ENCODE data around the gene SNX18.
A peak's percentile ranks its signal among the peaks of the same experiment; 100 is the strongest.
"Not testable (repeated sequence)": the region's sequence is repeated elsewhere in the genome, so short reads cannot be mapped to it uniquely, and the experiment has no call there.

Gene SNX18, protein sequence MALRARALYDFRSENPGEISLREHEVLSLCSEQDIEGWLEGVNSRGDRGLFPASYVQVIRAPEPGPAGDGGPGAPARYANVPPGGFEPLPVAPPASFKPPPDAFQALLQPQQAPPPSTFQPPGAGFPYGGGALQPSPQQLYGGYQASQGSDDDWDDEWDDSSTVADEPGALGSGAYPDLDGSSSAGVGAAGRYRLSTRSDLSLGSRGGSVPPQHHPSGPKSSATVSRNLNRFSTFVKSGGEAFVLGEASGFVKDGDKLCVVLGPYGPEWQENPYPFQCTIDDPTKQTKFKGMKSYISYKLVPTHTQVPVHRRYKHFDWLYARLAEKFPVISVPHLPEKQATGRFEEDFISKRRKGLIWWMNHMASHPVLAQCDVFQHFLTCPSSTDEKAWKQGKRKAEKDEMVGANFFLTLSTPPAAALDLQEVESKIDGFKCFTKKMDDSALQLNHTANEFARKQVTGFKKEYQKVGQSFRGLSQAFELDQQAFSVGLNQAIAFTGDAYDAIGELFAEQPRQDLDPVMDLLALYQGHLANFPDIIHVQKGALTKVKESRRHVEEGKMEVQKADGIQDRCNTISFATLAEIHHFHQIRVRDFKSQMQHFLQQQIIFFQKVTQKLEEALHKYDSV

DNA sequence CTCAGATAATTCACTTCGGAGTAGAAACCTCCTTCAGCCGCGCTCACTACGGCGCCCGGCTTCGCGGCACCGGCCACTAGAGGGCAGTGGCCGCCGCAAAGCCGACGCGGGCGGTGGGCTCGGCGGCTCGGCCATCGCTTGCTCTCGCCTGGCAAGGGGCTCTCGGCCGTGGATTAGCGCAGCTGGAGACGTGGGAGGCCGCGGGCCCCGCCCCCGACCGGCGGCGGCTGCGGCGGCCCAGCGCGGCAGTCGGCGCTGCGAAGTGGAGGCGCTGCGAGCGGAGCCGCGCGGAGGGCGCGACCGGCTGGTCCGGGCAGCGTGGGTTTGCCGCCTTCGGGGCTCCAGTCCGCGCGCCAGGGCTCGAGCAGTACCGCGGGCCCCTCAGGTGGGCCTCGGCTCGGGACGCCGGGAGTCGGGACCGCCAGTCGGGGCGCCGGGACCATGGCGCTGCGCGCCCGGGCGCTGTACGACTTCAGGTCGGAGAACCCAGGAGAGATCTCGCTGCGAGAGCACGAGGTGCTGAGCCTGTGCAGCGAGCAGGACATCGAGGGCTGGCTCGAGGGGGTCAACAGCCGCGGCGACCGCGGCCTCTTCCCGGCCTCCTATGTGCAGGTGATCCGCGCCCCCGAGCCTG lies at the start of gene SNX18:
TSS of gene SNX18 (plus strand) at position 248 of the 634 bp plus-strand sequence. CDS start at position 442, 194 bp downstream.
- DNase-seq: peak; percentile 89
- in situ Hi-C loops (cut with MboI; ENCODE audit: low pct_unique_long_range_greater_than_20kb, low sequenced_read_pairs): loop anchor here (25.0 kb wide), 1 partner anchor 345 kb away; no protein-coding TSS in a partner anchor

DNA sequence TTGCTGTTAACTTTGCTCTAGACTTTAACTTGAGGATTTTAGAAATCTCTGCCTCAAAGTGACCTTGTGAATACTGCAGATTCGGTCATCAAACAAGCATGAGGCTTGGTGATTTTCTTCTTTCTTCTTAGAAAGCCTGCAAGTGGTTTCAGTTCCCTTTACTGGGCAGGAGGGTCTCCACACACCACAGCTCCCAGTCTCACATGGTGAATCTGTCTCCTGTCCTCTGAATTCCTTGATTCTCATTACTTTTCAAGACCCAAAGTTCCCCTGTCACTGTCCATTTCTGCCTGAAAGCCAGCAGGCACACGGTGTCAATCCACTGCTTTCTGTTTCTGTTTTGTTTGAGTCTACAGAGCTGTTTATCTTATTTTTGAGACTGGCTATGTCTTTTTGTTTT lies 47.9 kb upstream of the SNX18 start:
- DNase-seq: peak; percentile 8
- in situ Hi-C loops (cut with MboI; ENCODE audit: low pct_unique_long_range_greater_than_20kb, low sequenced_read_pairs): no loop called here

DNA sequence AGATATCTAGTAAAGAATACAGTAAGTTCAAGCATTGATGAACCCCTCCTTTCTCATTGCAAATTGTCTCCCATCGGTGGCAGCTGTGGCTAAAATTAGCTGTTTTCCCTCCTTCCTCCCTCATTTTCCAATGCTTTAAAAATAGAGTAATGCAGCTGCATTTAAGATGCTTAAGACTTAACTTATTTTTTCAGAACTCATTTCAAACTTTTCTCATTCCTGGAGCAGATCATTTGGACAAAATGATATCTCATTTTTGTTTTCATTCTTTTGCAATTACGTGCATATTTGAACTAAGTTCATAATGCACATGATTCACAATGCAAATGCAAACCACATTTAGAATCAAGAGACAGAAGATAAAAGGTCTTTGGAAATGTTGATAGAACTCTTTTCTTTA lies 47.4 kb upstream of the SNX18 start:
- in situ Hi-C loops (cut with MboI; ENCODE audit: low pct_unique_long_range_greater_than_20kb, low sequenced_read_pairs): no loop called here
- DNase-seq: no peak

DNA sequence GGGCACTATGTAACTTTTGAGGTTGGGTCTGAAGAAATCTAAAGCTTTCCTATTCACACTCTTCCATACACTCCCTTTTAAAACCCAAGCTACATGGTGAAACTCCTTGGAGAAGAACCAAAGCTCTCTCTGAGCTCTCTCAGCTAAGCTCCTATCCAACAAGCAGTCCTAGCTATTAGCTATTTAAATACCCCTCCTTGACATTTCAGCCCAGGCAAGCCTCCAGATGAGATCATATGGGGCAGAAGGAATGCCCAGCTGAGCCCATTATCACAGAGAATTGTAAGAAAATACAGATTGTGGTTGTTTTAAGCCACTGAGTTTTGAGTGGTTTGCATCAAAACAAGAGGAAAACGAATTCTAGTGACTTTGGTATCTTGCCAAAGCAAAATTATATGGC lies 46.9 kb upstream of the SNX18 start:
- in situ Hi-C loops (cut with MboI; ENCODE audit: low pct_unique_long_range_greater_than_20kb, low sequenced_read_pairs): no loop called here
- no peak for DNase-seq

DNA sequence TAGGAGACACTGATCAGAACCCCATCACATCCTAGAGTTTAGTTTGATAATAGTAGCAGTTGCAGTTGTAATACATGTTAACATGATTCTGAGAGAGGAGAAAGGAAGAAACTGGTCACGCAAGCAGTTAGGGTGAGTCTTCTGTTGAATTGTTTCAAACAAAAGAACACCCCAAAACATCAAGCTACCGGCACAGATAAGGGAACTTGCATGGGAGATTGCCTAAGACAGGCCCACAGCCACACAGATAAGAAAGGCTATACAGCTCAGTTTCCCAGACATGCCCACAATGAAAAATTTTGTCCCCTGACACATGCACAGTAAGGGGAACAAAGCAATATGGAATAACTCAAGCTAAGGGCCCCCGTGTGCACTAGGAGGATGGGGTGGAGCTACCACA lies 46.2 kb upstream of the SNX18 start:
- no peak for DNase-seq
- in situ Hi-C loops (cut with MboI; ENCODE audit: low pct_unique_long_range_greater_than_20kb, low sequenced_read_pairs): no loop called here

DNA sequence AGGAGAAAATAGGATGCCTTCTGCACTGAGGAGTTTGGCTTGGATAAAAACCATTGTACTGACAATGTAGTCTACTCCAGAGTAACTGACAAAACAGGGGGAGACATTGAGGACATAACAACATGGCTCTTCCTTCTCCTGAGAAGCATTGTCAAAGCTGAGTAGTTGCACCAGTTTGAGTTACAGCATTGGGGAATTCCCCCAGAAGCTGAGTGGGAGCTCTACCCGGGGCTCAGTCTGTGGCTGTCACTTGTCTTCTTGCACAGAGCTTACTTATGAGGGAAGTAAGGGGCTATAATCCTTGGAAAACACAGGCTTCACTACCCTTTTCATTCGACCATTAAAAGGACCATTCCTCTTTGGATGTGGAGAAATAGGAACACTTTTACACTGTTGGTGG lies 40.9 kb upstream of the SNX18 start:
- DNase-seq: no peak
- in situ Hi-C loops (cut with MboI; ENCODE audit: low pct_unique_long_range_greater_than_20kb, low sequenced_read_pairs): no loop called here

DNA sequence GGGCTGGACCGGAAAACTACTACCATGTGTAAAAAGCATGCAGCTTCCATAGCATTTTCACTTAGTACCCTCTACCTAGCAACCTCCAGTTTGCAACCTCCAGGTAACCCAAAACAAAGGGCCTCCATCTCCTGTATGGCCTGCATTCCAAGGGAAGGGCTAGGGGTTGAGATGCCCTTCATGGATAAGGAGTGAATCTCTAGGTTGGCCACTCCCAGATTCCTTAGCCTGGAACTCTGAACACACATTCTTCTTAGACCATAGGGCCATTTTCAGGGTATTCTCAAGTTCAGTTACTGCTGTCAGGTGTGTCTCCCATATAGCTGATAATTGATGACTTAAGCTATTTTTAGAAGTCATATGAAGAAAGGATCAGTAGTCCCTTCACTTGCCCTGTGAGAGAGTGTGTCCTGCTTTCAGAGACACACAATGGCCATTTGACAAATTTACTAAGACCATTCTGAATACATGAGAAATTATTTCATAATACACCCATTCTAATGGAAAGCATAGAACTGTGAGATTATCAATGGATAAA lies 39.5 kb upstream of the SNX18 start:
- in situ Hi-C loops (cut with MboI; ENCODE audit: low pct_unique_long_range_greater_than_20kb, low sequenced_read_pairs): no loop called here
- DNase-seq: no peak

DNA sequence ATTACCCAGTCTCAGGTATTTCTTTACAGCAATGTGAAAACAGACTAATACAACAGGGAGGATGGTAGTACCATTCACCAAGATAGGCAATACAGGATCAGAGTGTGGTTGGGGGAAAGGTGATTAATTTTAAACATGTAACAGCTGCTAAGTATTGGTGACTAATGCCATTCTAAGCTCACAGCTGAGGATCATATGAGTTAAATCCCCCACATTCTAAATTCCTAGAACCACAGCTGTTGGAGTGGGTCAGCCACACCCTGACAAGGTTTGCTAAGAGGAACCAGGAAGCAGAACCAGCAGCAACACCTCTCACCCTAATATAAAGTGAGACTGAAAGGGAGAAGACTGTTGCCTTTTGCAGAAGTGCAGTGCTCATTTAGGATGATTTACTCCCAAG lies 37.3 kb upstream of the SNX18 start:
- DNase-seq: no peak
- in situ Hi-C loops (cut with MboI; ENCODE audit: low pct_unique_long_range_greater_than_20kb, low sequenced_read_pairs): no loop called here

DNA sequence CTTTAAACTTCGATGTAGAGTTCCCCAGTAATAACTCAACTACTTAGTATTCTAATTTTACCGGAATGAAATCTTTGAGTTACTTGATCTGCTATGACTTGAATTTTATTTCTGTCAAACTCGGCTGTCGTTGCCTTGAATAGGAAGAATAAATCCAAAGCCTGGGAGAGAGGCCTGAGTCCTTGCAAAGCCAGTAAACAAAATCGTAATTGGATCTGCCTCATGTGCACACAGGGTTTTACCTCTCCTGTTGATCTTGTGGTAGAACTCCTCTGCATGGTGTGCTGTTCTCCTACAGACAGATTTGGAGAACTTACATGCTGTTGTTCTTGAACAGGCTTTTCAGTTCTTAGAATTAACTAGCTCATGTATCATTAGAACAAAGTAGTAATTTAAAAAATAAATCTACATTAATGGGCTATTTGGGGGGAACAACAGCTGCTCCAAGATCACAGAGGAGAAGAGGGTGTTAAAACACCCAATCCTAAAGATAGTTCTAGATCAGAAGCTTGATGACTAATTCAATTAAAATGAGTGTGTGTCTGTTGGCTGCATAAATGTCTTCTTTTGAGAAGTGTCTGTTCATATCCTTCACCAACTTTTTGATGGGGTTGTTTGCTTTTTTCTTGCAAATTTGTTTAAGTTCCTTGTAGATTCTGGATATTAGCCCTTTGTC lies 33.2 kb upstream of the SNX18 start:
- DNase-seq: no peak
- in situ Hi-C loops (cut with MboI; ENCODE audit: low pct_unique_long_range_greater_than_20kb, low sequenced_read_pairs): no loop called here

DNA sequence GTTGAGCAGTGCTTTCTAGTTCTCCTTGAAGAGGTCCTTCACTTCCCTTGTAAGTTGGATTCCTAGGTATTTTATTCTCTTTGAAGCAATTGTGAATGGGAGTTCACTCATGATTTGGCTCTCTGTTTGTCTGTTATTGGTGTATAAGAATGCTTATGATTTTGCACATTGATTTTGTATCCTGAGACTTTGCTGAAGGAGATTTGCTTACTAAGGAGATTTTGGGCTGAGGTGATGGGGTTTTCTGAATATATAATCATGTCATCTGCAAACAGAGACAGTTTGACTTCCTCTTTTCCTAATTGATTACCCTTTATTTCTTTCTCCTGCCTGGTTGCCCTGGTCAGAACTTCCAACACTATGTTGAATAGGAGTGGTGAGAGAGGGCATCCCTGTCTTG lies 31.9 kb upstream of the SNX18 start:
- in situ Hi-C loops (cut with MboI; ENCODE audit: low pct_unique_long_range_greater_than_20kb, low sequenced_read_pairs); DNase-seq: not testable (repeated sequence)

DNA sequence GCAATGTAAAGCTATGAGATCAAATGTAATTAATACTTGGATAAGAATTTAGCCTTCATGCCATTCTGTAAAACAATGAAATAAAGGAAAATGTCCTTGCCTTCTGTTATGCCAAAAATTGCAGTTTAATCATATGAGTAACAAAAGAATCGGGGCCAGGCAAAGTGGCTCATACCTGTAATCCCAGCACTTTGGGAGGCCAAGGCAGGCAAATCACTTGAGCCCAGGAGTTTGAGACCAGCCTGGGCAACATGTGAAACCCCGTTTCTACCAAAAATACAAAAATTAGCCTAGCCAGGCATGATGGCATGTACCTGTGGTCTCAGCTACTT lies 27.9 kb upstream of the SNX18 start:
- in situ Hi-C loops (cut with MboI; ENCODE audit: low pct_unique_long_range_greater_than_20kb, low sequenced_read_pairs): not testable (repeated sequence)

DNA sequence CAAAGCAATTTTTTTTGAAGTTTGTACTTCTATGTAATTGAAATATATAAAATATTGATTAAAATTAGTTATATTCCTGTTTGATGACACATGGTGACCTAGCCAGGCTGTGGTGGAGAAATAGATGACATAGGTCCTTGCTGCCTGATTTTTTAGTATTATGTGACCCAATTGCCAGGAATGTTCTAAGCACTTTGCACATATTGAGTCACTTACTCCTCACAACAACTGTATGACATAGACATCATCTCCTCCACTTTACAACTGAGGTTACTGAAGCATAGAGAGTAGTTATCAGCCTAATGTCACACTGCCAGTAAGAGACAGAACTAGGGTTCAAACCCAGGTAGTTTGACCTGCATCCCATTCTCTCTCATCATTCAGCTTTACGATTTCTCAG lies 26.2 kb upstream of the SNX18 start:
- in situ Hi-C loops (cut with MboI; ENCODE audit: low pct_unique_long_range_greater_than_20kb, low sequenced_read_pairs): no loop called here
- no peak for DNase-seq

More for the DNA sequence above, 27.9 kb upstream of the SNX18 start:
- DNase-seq: not testable (repeated sequence)

DNA sequence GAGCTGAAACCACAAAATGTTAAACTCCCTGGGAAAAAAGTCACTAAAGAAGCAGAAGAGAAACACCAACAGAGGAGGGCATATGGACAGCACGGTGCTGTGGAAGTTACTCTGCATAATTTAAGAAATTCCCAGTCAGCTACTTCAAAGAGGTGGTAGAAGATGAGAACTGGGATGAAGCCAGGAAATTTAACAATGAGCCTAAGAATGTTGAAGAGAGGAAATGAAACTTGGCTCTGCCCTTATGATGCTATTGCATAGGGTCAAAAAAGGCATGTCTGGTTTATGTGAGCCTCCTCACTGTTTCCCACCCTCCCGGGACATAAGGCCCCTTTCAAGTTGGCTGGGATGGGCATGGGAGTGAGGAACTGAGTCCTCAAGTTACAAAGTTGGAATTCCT lies 25.4 kb upstream of the SNX18 start:
- in situ Hi-C loops (cut with MboI; ENCODE audit: low pct_unique_long_range_greater_than_20kb, low sequenced_read_pairs): no loop called here
- no peak for DNase-seq

DNA sequence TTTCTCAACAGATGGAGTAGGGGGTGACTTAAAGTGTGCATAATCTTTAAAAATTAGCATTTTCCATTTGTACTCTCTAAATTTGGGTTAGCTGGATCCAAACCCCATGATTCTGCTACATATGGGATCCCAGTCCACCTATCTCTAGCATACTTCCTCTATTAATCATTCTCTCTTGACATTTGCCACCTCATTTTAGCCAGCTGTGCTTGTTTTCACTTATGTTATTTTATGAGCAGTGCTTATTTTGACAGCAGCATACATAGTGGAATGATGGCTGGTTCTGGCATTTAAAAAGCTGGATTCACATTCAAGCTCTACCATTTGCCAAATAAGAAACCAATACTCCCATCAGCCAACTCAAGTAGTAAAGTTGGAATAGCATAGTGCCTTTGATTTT lies 22.5 kb upstream of the SNX18 start:
- in situ Hi-C loops (cut with MboI; ENCODE audit: low pct_unique_long_range_greater_than_20kb, low sequenced_read_pairs): no loop called here
- DNase-seq: no peak

DNA sequence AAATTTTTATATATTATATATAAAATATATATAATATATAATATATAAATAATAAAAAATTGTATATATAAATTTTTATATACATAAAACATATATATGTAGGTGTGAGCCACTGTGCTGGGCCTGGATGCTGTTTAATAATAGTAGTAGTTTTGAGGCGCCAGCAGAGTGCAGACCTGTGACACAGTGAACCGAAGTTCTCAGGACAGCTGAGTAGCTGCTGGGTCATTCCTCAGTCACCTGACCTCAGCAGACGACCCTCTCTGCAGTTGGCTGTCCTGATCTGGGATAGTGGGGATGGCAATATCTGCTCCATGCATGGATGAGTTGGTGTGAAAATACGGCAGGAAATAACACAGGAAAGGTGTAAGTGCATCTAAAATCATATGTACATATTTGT lies 3.3 kb upstream of the SNX18 start:
- no peak for DNase-seq
- in situ Hi-C loops (cut with MboI; ENCODE audit: low pct_unique_long_range_greater_than_20kb, low sequenced_read_pairs): loop anchor here (25.0 kb wide), 1 partner anchor 348 kb away; no protein-coding TSS in a partner anchor

DNA sequence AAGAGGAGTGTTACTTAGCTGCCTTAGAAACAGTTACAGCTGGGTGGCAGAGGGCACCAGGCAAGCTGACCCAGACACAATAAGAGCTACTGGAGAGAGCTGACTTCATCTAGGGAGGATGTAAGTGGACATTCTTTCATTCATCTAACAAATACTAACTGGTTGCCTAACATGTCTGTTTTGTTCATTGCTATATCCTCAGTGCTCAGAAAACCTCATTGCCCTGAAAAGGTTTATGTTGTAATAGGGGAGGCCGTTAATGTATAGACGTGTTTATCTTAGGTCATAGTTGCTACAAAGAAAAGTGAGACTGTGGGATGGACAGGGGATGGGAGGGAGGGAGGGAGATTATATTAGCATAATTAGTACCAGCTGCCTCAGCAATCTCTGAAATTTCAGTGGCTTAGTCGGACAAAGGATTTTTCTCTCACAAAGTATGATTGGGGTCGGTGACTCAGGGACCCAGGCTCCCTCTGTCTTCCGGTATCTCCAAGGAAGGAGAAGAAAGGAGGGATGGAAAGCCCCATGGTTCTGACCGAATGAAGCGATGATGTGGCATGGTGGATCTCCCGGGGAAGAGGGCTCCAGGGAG lies 2.6 kb upstream of the SNX18 start:
- no peak for DNase-seq
- in situ Hi-C loops (cut with MboI; ENCODE audit: low pct_unique_long_range_greater_than_20kb, low sequenced_read_pairs): loop anchor here (25.0 kb wide), 1 partner anchor 347 kb away; no protein-coding TSS in a partner anchor

DNA sequence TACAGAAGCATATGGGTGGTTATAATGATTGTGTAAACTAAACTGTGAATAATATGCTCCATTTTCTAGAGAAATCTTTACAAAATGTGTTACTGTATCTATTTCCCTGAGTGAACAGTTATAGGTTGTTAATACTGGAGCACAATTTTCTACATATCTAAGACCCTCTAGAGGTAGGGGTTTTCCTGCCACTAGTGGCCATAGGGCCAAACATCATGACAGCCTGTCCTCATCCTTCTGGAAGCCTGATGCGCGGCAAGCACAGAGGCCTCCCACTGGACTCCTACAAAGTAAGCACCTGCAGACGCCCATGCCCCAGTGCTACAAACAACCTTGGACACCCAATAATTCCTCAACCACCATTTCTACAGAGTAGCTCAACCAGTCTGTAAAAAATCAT lies 1.9 kb upstream of the SNX18 start:
- DNase-seq: no peak
- in situ Hi-C loops (cut with MboI; ENCODE audit: low pct_unique_long_range_greater_than_20kb, low sequenced_read_pairs): loop anchor here (25.0 kb wide), 1 partner anchor 347 kb away; no protein-coding TSS in a partner anchor

DNA sequence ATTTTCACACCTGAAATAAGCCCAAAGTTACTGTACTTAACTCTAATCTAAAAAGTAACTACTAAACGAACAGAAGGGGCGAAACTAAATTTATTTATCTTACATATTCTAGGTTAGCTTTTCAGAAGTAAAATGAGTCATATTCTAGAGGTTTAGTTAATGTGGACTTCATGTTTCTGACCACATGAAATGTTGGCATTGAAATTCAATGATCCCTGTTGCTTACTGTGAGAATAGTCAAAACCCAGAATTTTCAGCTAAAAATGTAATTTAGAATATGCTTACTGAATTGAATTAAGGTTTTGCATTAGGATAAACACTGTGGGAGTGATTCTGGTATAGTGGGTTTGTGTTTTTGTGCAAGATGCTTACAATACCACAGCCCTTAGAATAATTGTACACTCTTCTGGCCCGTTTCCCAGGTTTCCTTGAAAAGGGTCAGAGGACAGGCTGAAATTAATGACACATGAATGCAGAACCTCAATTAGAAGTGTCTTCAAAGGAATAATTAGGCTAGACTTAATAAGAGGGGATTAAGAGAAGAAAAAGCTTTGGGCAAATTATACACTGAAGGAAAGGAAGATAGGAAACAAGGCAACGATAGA lies 1.4 kb upstream of the SNX18 start:
- in situ Hi-C loops (cut with MboI; ENCODE audit: low pct_unique_long_range_greater_than_20kb, low sequenced_read_pairs): loop anchor here (25.0 kb wide), 1 partner anchor 346 kb away; no protein-coding TSS in a partner anchor

DNA sequence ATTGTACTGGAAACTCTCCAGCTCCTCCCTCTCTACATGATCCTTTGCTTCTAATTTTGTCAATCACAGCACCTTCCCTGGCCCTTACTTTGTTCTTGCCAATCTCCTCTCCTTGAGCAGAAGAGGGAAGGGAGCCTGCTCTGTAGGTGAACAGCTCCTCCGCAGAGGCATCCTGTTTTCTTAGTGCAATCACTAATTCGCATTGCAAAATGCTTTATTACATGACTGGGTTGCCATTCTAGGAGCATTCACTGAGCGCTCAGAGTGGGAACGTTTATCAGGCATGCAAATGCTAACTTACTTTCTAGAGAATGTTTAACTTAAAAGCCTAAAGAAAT lies 416 bp upstream of the SNX18 start:
- in situ Hi-C loops (cut with MboI; ENCODE audit: low pct_unique_long_range_greater_than_20kb, low sequenced_read_pairs): loop anchor here (25.0 kb wide), 1 partner anchor 345 kb away; no protein-coding TSS in a partner anchor
- no peak for DNase-seq

More for the DNA sequence above, 1.4 kb upstream of the SNX18 start:
- DNase-seq: no peak

All from KBM-7 (cell line).